GM21381 (cell line): ENCODE data around the gene ANKEF1.

ENCODE experiments used
- ATAC-seq: cut with Tn5 transposase; IDR thresholded peaks from one replicate; pipeline ENCODE4 v1.9.1; 2021; ENCODE audit warnings: mild to moderate bottlenecking, moderate library complexity; ENCODE audit not compliant: unreplicated experiment

Gene ANKEF1

GRCh38 chr20:10034717-10035571, at the start of gene ANKEF1:
Gene ANKEF1 (plus strand): TSS chr20:10034987. CDS start chr20:10038302, 3,315 bp downstream.
- peak; percentile 99 for ATAC-seq

- no peak for ATAC-seq
These were observed 49.5 kb upstream of the ANKEF1 start for GRCh38 chr20:9985281-9985680.

GRCh38 chr20:9985773-9986172, 49.0 kb upstream of the ANKEF1 start:
- no peak for ATAC-seq

- no peak for ATAC-seq
These were observed 45.6 kb upstream of the ANKEF1 start for GRCh38 chr20:9989066-9989724.

- no peak for ATAC-seq
These were observed 41.6 kb upstream of the ANKEF1 start for GRCh38 chr20:9993137-9993536.

- no peak for ATAC-seq
These were observed 40.1 kb upstream of the ANKEF1 start for GRCh38 chr20:9994676-9995075.

GRCh38 chr20:9995510-9996272, 39.1 kb upstream of the ANKEF1 start:
- ATAC-seq, result no peak

GRCh38 chr20:9996944-9997343, 37.8 kb upstream of the ANKEF1 start:
- no peak for ATAC-seq

- ATAC-seq, result no peak
These were observed 35.1 kb upstream of the ANKEF1 start for GRCh38 chr20:9999645-10000044.

- ATAC-seq, result no peak
These were observed 31.9 kb upstream of the ANKEF1 start for GRCh38 chr20:10002866-10003265.

GRCh38 chr20:10004900-10005299, 29.9 kb upstream of the ANKEF1 start:
- no peak for ATAC-seq

- ATAC-seq, result no peak
These were observed 28.9 kb upstream of the ANKEF1 start for GRCh38 chr20:10005885-10006284.

GRCh38 chr20:10006447-10007090, 28.2 kb upstream of the ANKEF1 start:
- ATAC-seq, result no peak

GRCh38 chr20:10007158-10007557, 27.6 kb upstream of the ANKEF1 start:
- ATAC-seq, result no peak

GRCh38 chr20:10007747-10008146, 27.0 kb upstream of the ANKEF1 start:
- no peak for ATAC-seq

- ATAC-seq, result no peak
These were observed 22.3 kb upstream of the ANKEF1 start for GRCh38 chr20:10012464-10012863.

GRCh38 chr20:10014431-10014830, 20.4 kb upstream of the ANKEF1 start:
- ATAC-seq, result no peak

GRCh38 chr20:10020937-10021336, 13.8 kb upstream of the ANKEF1 start:
- no peak for ATAC-seq

GRCh38 chr20:10022625-10023024, 12.2 kb upstream of the ANKEF1 start:
- ATAC-seq, result no peak

- no peak for ATAC-seq
These were observed 10.9 kb upstream of the ANKEF1 start for GRCh38 chr20:10023911-10024310.
